H9 (cell line): ENCODE results near the gene LMTK2. TPM values are rescaled to one million over a fixed set of nuclear protein-coding genes. Genes with fewer than 3 reads are reported as not detected.

Source experiments
- DNase-seq: peaks from one replicate; pipeline ENCODE4 v3.0.0-alpha.2; 2017
- H2AFZ ChIP-seq: one replicate; pipeline ENCODE4 v1.6.1; 2013; ENCODE audit warnings: mild to moderate bottlenecking, low read length, control low read depth, moderate library complexity
- H2AK5ac ChIP-seq: 2 replicates; pipeline ENCODE4 v1.6.1; 2013; ENCODE audit warnings: low read length, control low read depth, mixed read lengths; ENCODE audit not compliant: insufficient read length
- H2BK120ac ChIP-seq: one replicate; pipeline ENCODE4 v1.6.1; 2013; ENCODE audit warnings: low read depth, mild to moderate bottlenecking, low read length, control low read depth, inconsistent platforms; ENCODE audit not compliant: poor library complexity, severe bottlenecking
- H2BK12ac ChIP-seq: 2 replicates; pipeline ENCODE4 v1.6.1; 2013; ENCODE audit warnings: low read length, control low read depth, mixed read lengths, low read depth; ENCODE audit not compliant: insufficient read length
- H2BK15ac ChIP-seq: 2 replicates; pipeline ENCODE4 v1.6.1; 2013; ENCODE audit warnings: low read depth, low read length, control low read depth
- H2BK20ac ChIP-seq: one replicate; pipeline ENCODE4 v1.6.1; 2013; ENCODE audit warnings: low read depth, mild to moderate bottlenecking, low read length, control low read depth, inconsistent platforms; ENCODE audit not compliant: poor library complexity, severe bottlenecking
- H2BK5ac ChIP-seq: 2 replicates; pipeline ENCODE4 v1.6.1; 2013; ENCODE audit warnings: low read length, control low read depth, mixed read lengths; ENCODE audit not compliant: insufficient read length
- H3K14ac ChIP-seq: 2 replicates; pipeline ENCODE4 v1.6.1; 2013; ENCODE audit warnings: low read length, control low read depth; ENCODE audit not compliant: insufficient read depth
- H3K18ac ChIP-seq: 2 replicates; pipeline ENCODE4 v1.6.1; 2013; ENCODE audit warnings: low read depth, mild to moderate bottlenecking, mixed read lengths, low read length, control low read depth; ENCODE audit not compliant: insufficient read length
- H3K23ac ChIP-seq: 2 replicates; pipeline ENCODE4 v1.6.1; 2013; ENCODE audit warnings: low read length, control low read depth, mixed read lengths, low read depth; ENCODE audit not compliant: insufficient read length
- H3K23me2 ChIP-seq: 2 replicates; pipeline ENCODE4 v1.6.1; 2013; ENCODE audit warnings: low read depth, mild to moderate bottlenecking, mixed read lengths, low read length, control low read depth; ENCODE audit not compliant: insufficient read length, poor library complexity, severe bottlenecking
- H3K27ac ChIP-seq: 2 replicates; pipeline ENCODE4 v1.5.1; 2013; ENCODE audit warnings: low read length, control low read depth, mixed read lengths, low read depth; ENCODE audit not compliant: insufficient read length
- H3K27me3 ChIP-seq: 2 replicates; pipeline ENCODE4 v1.6.1; 2013; ENCODE audit warnings: low read length, control low read depth, inconsistent platforms; ENCODE audit not compliant: insufficient read depth
- H3K4ac ChIP-seq: 2 replicates; pipeline ENCODE4 v1.6.1; 2013; ENCODE audit warnings: low read depth, mild to moderate bottlenecking, control low read depth, inconsistent platforms, low read length, moderate library complexity
- H3K4me1 ChIP-seq: 2 replicates; pipeline ENCODE4 v1.6.1; 2013; ENCODE audit warnings: low read length, control low read depth, inconsistent platforms; ENCODE audit not compliant: insufficient read depth
- H3K4me2 ChIP-seq: 2 replicates; pipeline ENCODE4 v1.6.1; 2013; ENCODE audit warnings: low read length, control low read depth, mixed read lengths; ENCODE audit not compliant: insufficient read length, insufficient read depth
- H3K56ac ChIP-seq: 2 replicates; pipeline ENCODE4 v1.6.1; 2013; ENCODE audit warnings: low read depth, mild to moderate bottlenecking, mixed read lengths, low read length, control low read depth; ENCODE audit not compliant: insufficient read length
- H3K79me1 ChIP-seq: 2 replicates; pipeline ENCODE4 v1.6.1; 2013; ENCODE audit warnings: low read depth, mild to moderate bottlenecking, moderate library complexity, low read length, control low read depth, inconsistent platforms; ENCODE audit not compliant: insufficient read depth, poor library complexity, severe bottlenecking
- H3K79me2 ChIP-seq: 2 replicates; pipeline ENCODE4 v1.6.1; 2013; ENCODE audit warnings: low read length, control low read depth, inconsistent platforms; ENCODE audit not compliant: insufficient read depth
- H3K9ac ChIP-seq: 2 replicates; pipeline ENCODE4 v1.6.1; 2013; ENCODE audit warnings: low read length, control low read depth, mixed read lengths; ENCODE audit not compliant: insufficient read length; ENCODE audit errors: extremely low read depth
- H3K9me3 ChIP-seq: one replicate; pipeline ENCODE4 v1.6.1; 2013; ENCODE audit warnings: low read depth, low read length, inconsistent platforms; ENCODE audit not compliant: control insufficient read depth
- H3T11ph ChIP-seq: one replicate; pipeline ENCODE4 v1.6.1; 2013; ENCODE audit warnings: mild to moderate bottlenecking, low read length, control low read depth, inconsistent platforms
- H4K20me1 ChIP-seq: one replicate; pipeline ENCODE4 v1.6.1; 2013; ENCODE audit not compliant: control insufficient read depth, insufficient read length, insufficient read depth
- H4K5ac ChIP-seq: 2 replicates; pipeline ENCODE4 v1.6.1; 2013; ENCODE audit warnings: low read depth, mild to moderate bottlenecking, mixed read lengths, low read length, control low read depth; ENCODE audit not compliant: insufficient read length
- H4K8ac ChIP-seq: replicated peaks from 2 replicates; pipeline ENCODE4 v1.6.1; 2013; ENCODE audit warnings: low read length, control low read depth, mixed read lengths, low read depth; ENCODE audit not compliant: insufficient read length
- H4K91ac ChIP-seq: 2 replicates; pipeline ENCODE4 v1.6.1; 2013; ENCODE audit warnings: low read depth, mild to moderate bottlenecking, moderate library complexity, mixed read lengths, low read length, control low read depth; ENCODE audit not compliant: insufficient read length
- H3K27ac Mint-ChIP-seq, 3 experiments: 2 replicates in 2 of 3; 3 replicates in 1 of 3; pipeline ENCODE4 v1.8.0; 2020 to 2021; ENCODE audit warnings: mixed read lengths in 3 of 3, mild to moderate bottlenecking in 1 of 3, moderate library complexity in 1 of 3
- H3K27me3 Mint-ChIP-seq: 2 replicates; pipeline ENCODE4 v1.8.0; 2021; ENCODE audit warnings: low read depth, mild to moderate bottlenecking, moderate library complexity, mixed read lengths
- H3K36me3 Mint-ChIP-seq, 3 experiments: 2 replicates in 2 of 3; 3 replicates in 1 of 3; pipeline ENCODE4 v1.8.0; 2020 to 2021; ENCODE audit warnings: low read depth in 3 of 3, mixed read lengths in 3 of 3; ENCODE audit not compliant: insufficient read depth in 1 of 3
- H3K4me1 Mint-ChIP-seq, 2 experiments: 2 replicates each; pipeline ENCODE4 v1.8.0; 2020; ENCODE audit warnings: mixed read lengths in 2 of 2
- H3K4me3 Mint-ChIP-seq, 2 experiments: 2 replicates in 1 of 2; 3 replicates in 1 of 2; pipeline ENCODE4 v1.8.0; 2020 to 2021; ENCODE audit warnings: mild to moderate bottlenecking in 2 of 2, mixed read lengths in 2 of 2, moderate library complexity in 1 of 2
- H3K9me3 Mint-ChIP-seq, 2 experiments: 2 replicates in 1 of 2; 3 replicates in 1 of 2; pipeline ENCODE4 v1.8.0; 2020; ENCODE audit warnings: mild to moderate bottlenecking in 2 of 2, mixed read lengths in 2 of 2, moderate library complexity in 1 of 2
- CTCF ChIP-seq: fragments of 200-600 bp; sonication (generic); conservative IDR thresholded peaks from 3 replicates; pipeline ENCODE4 v1.8.0; 2021; ENCODE audit warnings: antibody characterized with exemption, mild to moderate bottlenecking
- WGBS: extraction: QIAGEN DNeasy Blood & Tissue Kit; methylation state at CpG from one replicate; pipeline ENCODE4 v1.1.7; 2013; ENCODE audit warnings: missing lambda C conversion rate, low lambda C conversion rate, mixed read lengths; ENCODE audit not compliant: insufficient read length; ENCODE audit errors: extremely low coverage; 5-methylcytosine and 5-hydroxymethylcytosine counted together
- total RNA-seq: library from RNA; stranded (reverse); gene quantifications from 2 replicates; pipeline ENCODE4 v1.2.1, GENCODE V29; 2021

LMTK2 gene
- total RNA-seq, 1 experiment from 2014 or later, result 24.9 TPM

- WGBS, result no CpG with 5 or more reads among the region's 5 CpGs
These were observed 40.5 kb upstream of the LMTK2 start for GRCh38 chr7:98066208-98066607.

More at GRCh38 chr7:98066208-98066607, 40.5 kb upstream of the LMTK2 start:
- no peak for TF ChIP-seq CTCF
- Mint-ChIP-seq H3K9me3 (peaks cover 12 to 19% of the 10 kb centered on the region in 2 experiments), H3K27ac (no peak overlapping the region), H3K27me3 (peaks cover 4% of the 10 kb centered on the region), H3K4me1 (no peaks in the 10 kb centered on the region), H3K4me3 (no peak overlapping the region), H3K36me3 (peaks cover 0 to 4% (median 3%) of the 10 kb centered on the region in 3 experiments; a peak in 6 of 7 replicates)
- H3K79me2 ChIP-seq, result no peaks in the 10 kb centered on the region
- H3T11ph ChIP-seq, result no peak overlapping the region
- no peak overlapping the region for H2AFZ ChIP-seq
- no peak overlapping the region for H2BK120ac ChIP-seq
- no peak overlapping the region for H3K9ac ChIP-seq
- H3K27ac ChIP-seq, result no peak overlapping the region
- H2AK5ac ChIP-seq, result no peak overlapping the region
- H2BK12ac ChIP-seq, result no peak overlapping the region
- no peak overlapping the region for H4K91ac ChIP-seq
- H3K9me3 ChIP-seq, result no peaks in the 10 kb centered on the region
- H3K56ac ChIP-seq, result no peak overlapping the region
- no peaks in the 10 kb centered on the region for H3K27me3 ChIP-seq
- H4K20me1 ChIP-seq, result no peaks in the 10 kb centered on the region
- no peak overlapping the region for H4K8ac ChIP-seq
- H3K79me1 ChIP-seq, result no peaks in the 10 kb centered on the region
- H2BK5ac ChIP-seq, result no peak overlapping the region
- no peak overlapping the region for H4K5ac ChIP-seq
- no peak for DNase-seq
- no peak overlapping the region for H3K23ac ChIP-seq
- no peaks in the 10 kb centered on the region for H3K4me1 ChIP-seq
- no peaks in the 10 kb centered on the region for H3K23me2 ChIP-seq
- no peak overlapping the region for H3K14ac ChIP-seq
- no peak overlapping the region for H3K18ac ChIP-seq
- H2BK20ac ChIP-seq, result no peak overlapping the region
- H3K4ac ChIP-seq, result no peak overlapping the region
- H3K4me2 ChIP-seq, result no peak overlapping the region
- no peak overlapping the region for H2BK15ac ChIP-seq
